ENCODE results near the gene KRT71.

Gene KRT71

GRCh38 chr12:52540531-52540930 lies 12.4 kb downstream of the KRT71 start:
- H3K27me3 ChIP-seq, result no peaks in the 10 kb centered on the region
- H3K36me3 ChIP-seq, result no peaks in the 10 kb centered on the region
- H3K9me3 ChIP-seq, result no peaks in the 10 kb centered on the region
- peaks cover 0 to 36% (median 14%) of the 10 kb centered on the region in 4 donors for H3K4me1 ChIP-seq
- no peak for DNase-seq
- H3K27ac ChIP-seq, result no peak overlapping the region
- TF ChIP-seq CTCF (IDR thresholded peaks at IDR 0.05), result no peak
- no peak overlapping the region for H3K4me3 ChIP-seq
- intact Hi-C loops (cut with DNase I; ENCODE audit: low total_unique reads), result no loop called here

GRCh38 chr12:52539821-52540173 lies 13.1 kb downstream of the KRT71 start:
- H3K4me1 ChIP-seq, result peaks cover 0 to 30% (median 9%) of the 10 kb centered on the region in 4 donors
- no peak overlapping the region for H3K27ac ChIP-seq
- H3K4me3 ChIP-seq, result no peak overlapping the region
- intact Hi-C loops (cut with DNase I; ENCODE audit: low total_unique reads), result no loop called here
- no peak for DNase-seq
- H3K36me3 ChIP-seq, result no peaks in the 10 kb centered on the region
- H3K27me3 ChIP-seq, result no peaks in the 10 kb centered on the region
- no peak for TF ChIP-seq CTCF (IDR thresholded peaks at IDR 0.05)
- H3K9me3 ChIP-seq, result no peaks in the 10 kb centered on the region

GRCh38 chr12:52539083-52539820 lies 13.7 kb downstream of the KRT71 start:
- TF ChIP-seq CTCF (IDR thresholded peaks at IDR 0.05), result no peak
- H3K4me3 ChIP-seq, result no peak overlapping the region
- no peaks in the 10 kb centered on the region for H3K27me3 ChIP-seq
- H3K4me1 ChIP-seq, result peaks cover 0 to 25% (median 3%) of the 10 kb centered on the region in 4 donors
- no peak overlapping the region for H3K27ac ChIP-seq
- H3K9me3 ChIP-seq, result no peaks in the 10 kb centered on the region
- intact Hi-C loops (cut with DNase I; ENCODE audit: low total_unique reads), result no loop called here
- DNase-seq, result no peak
- no peaks in the 10 kb centered on the region for H3K36me3 ChIP-seq

- Histone ChIP-seq H3K4me1 (peaks cover 0 to 17% (median 0%) of the 10 kb centered on the region in 4 donors), H3K4me3 (no peak overlapping the region), H3K27ac (no peak overlapping the region), H3K9me3 (no peaks in the 10 kb centered on the region), H3K27me3 (no peaks in the 10 kb centered on the region), H3K36me3 (no peaks in the 10 kb centered on the region)
- TF ChIP-seq CTCF (IDR thresholded peaks at IDR 0.05), result no peak
- DNase-seq, result no peak
- intact Hi-C loops (cut with DNase I; ENCODE audit: low total_unique reads), result no loop called here
These were observed 15.8 kb downstream of the KRT71 start for GRCh38 chr12:52537101-52537500.

- DNase-seq, result no peak
- Histone ChIP-seq H3K4me1 (peaks cover 0 to 15% (median 0%) of the 10 kb centered on the region in 4 donors), H3K36me3 (no peaks in the 10 kb centered on the region), H3K9me3 (no peaks in the 10 kb centered on the region), H3K4me3 (no peak overlapping the region), H3K27me3 (no peaks in the 10 kb centered on the region), H3K27ac (no peak overlapping the region)
- no peak for TF ChIP-seq CTCF (IDR thresholded peaks at IDR 0.05)
- intact Hi-C loops (cut with DNase I; ENCODE audit: low total_unique reads), result no loop called here
These were observed 17.4 kb downstream of the KRT71 start for GRCh38 chr12:52535574-52535973.

Data from tibial artery (tissue), 4 donors.